GM21723 (cell line): ENCODE measurements around the gene ST7.

Experiments
- ATAC-seq: cut with Tn5 transposase; IDR thresholded peaks from one replicate; pipeline ENCODE4 v1.9.1; 2021; ENCODE audit warnings: mild to moderate bottlenecking, moderate library complexity; ENCODE audit not compliant: unreplicated experiment

The ST7 gene

GRCh38 chr7:117183729-117184128, 230.4 kb downstream of the ST7 start:
- ATAC-seq, result no peak

GRCh38 chr7:117184367-117184766, 231.1 kb downstream of the ST7 start:
- no peak for ATAC-seq

GRCh38 chr7:117185124-117185523, 231.8 kb downstream of the ST7 start:
- no peak for ATAC-seq

- ATAC-seq, result no peak
Measured at GRCh38 chr7:117186218-117187010, 233.1 kb downstream of the ST7 start.

- ATAC-seq, result no peak
Measured at GRCh38 chr7:117188376-117188775, 235.1 kb downstream of the ST7 start.

GRCh38 chr7:117188949-117189592, 235.8 kb downstream of the ST7 start:
- ATAC-seq, result no peak

GRCh38 chr7:117190104-117190503, 236.8 kb downstream of the ST7 start:
- ATAC-seq, result no peak

GRCh38 chr7:117190746-117191435, 237.6 kb downstream of the ST7 start:
- ATAC-seq, result no peak

GRCh38 chr7:117192108-117192507, 238.8 kb downstream of the ST7 start:
- no peak for ATAC-seq

- no peak for ATAC-seq
Measured at GRCh38 chr7:117193564-117193963, 240.3 kb downstream of the ST7 start.

- ATAC-seq, result no peak
Measured at GRCh38 chr7:117194445-117194844, 241.1 kb downstream of the ST7 start.

GRCh38 chr7:117195361-117196029, 242.2 kb downstream of the ST7 start:
- no peak for ATAC-seq

GRCh38 chr7:117200132-117200531, 246.8 kb downstream of the ST7 start:
- ATAC-seq, result no peak

GRCh38 chr7:117200786-117201458, 247.6 kb downstream of the ST7 start:
- ATAC-seq, result no peak

GRCh38 chr7:117202511-117202910, 249.2 kb downstream of the ST7 start:
- no peak for ATAC-seq

- ATAC-seq, result no peak
Measured at GRCh38 chr7:117203205-117203604, 249.9 kb downstream of the ST7 start.

GRCh38 chr7:117205873-117206272, 252.6 kb downstream of the ST7 start:
- ATAC-seq, result no peak

GRCh38 chr7:117208257-117208656, 255.0 kb downstream of the ST7 start:
- no peak for ATAC-seq

GRCh38 chr7:117210397-117210796, 257.1 kb downstream of the ST7 start:
- ATAC-seq, result no peak

GRCh38 chr7:117210908-117211307, 257.6 kb downstream of the ST7 start:
- ATAC-seq, result no peak

- no peak for ATAC-seq
Measured at GRCh38 chr7:117211614-117212013, 258.3 kb downstream of the ST7 start.
